Stimulated activated CD8-positive, alpha-beta memory T cell treated with anti-CD3 and anti-CD28 coated beads, Interleukin-12 subunit alpha, Interleukin-12 subunit beta, amount 100 ng/mL, for 4 hours (primary cell): ENCODE results near the gene ING5.
"Not testable (repeated sequence)": the region's sequence is repeated elsewhere in the genome, so short reads cannot be mapped to it uniquely, and the experiment has no call there.

ENCODE experiments used
- DNase-seq: peaks from one replicate; pipeline ENCODE4 v3.0.0-alpha.2; 2020; ENCODE audit warnings: low read depth

ING5 gene

GRCh38 chr2:241701399-241702154 lies at the start of gene ING5:
Gene ING5, plus strand, starts transcription at chr2:241702039. Its CDS starts 27 bp downstream, at chr2:241702066.
- DNase-seq: peak; percentile 93

- DNase-seq: no peak
Measured at GRCh38 chr2:241652142-241652541, 49.7 kb upstream of the ING5 start.

- DNase-seq: no peak
Measured at GRCh38 chr2:241652722-241653121, 49.1 kb upstream of the ING5 start.

- no peak for DNase-seq
Measured at GRCh38 chr2:241653210-241653750, 48.6 kb upstream of the ING5 start.

GRCh38 chr2:241654551-241654950 lies 47.3 kb upstream of the ING5 start:
- DNase-seq: no peak

- no peak for DNase-seq
Measured at GRCh38 chr2:241655516-241656189, 46.2 kb upstream of the ING5 start.

- DNase-seq: no peak
Measured at GRCh38 chr2:241656190-241656741, 45.6 kb upstream of the ING5 start.

GRCh38 chr2:241657786-241658254 lies 44.0 kb upstream of the ING5 start:
- no peak for DNase-seq

- DNase-seq: no peak
Measured at GRCh38 chr2:241658296-241658695, 43.5 kb upstream of the ING5 start.

- no peak for DNase-seq
Measured at GRCh38 chr2:241659150-241659739, 42.6 kb upstream of the ING5 start.

GRCh38 chr2:241660593-241661213 lies 41.1 kb upstream of the ING5 start:
- no peak for DNase-seq

- DNase-seq: not testable (repeated sequence)
Measured at GRCh38 chr2:241662731-241663130, 39.1 kb upstream of the ING5 start.

- no peak for DNase-seq
Measured at GRCh38 chr2:241665731-241666440, 36.0 kb upstream of the ING5 start.

- no peak for DNase-seq
Measured at GRCh38 chr2:241666627-241667400, 35.0 kb upstream of the ING5 start.

- no peak for DNase-seq
Measured at GRCh38 chr2:241668354-241668753, 33.5 kb upstream of the ING5 start.

GRCh38 chr2:241668839-241669238 lies 33.0 kb upstream of the ING5 start:
- DNase-seq: no peak

- DNase-seq: no peak
Measured at GRCh38 chr2:241670333-241671110, 31.3 kb upstream of the ING5 start.

GRCh38 chr2:241671457-241672240 lies 30.2 kb upstream of the ING5 start:
- DNase-seq: no peak
